T-helper 17 cell (primary cell): ENCODE data around the gene GLTPD2. TPM values are rescaled to one million over a fixed set of nuclear protein-coding genes. Genes with fewer than 3 reads are reported as not detected.
"Not testable (repeated sequence)": the region's sequence is repeated elsewhere in the genome, so short reads cannot be mapped to it uniquely, and the experiment has no call there.

ENCODE experiments used
- ATAC-seq: fragments of 150-1000 bp; cut with Tn5 transposase; 2 replicates; pipeline ENCODE4 v1.10.0; 2021; ENCODE audit warnings: mild to moderate bottlenecking, moderate library complexity
- DNase-seq, 3 donors: peaks; one replicate each; pipeline versions ENCODE4 v3.0.0 to v3.0.0-alpha.2; 2020 to 2021
- H3K9me3 ChIP-seq: one replicate; pipeline ENCODE4 v1.7.0; 2013; ENCODE audit warnings: low read length, mild to moderate bottlenecking; ENCODE audit not compliant: control insufficient read depth, poor library complexity, severe bottlenecking
- H3K27ac Mint-ChIP-seq: one replicate; pipeline ENCODE4 v1.8.0; 2022; ENCODE audit warnings: mild to moderate bottlenecking, moderate library complexity, mixed read lengths
- H3K27me3 Mint-ChIP-seq: one replicate; pipeline ENCODE4 v1.8.0; 2022; ENCODE audit warnings: mixed read lengths
- H3K36me3 Mint-ChIP-seq: one replicate; pipeline ENCODE4 v1.8.0; 2022; ENCODE audit warnings: low read depth, mixed read lengths
- H3K4me1 Mint-ChIP-seq: one replicate; pipeline ENCODE4 v1.8.0; 2022; ENCODE audit warnings: mild to moderate bottlenecking, mixed read lengths
- H3K4me3 Mint-ChIP-seq: one replicate; pipeline ENCODE4 v1.8.0; 2022; ENCODE audit warnings: mild to moderate bottlenecking, moderate library complexity, mixed read lengths
- total RNA-seq, 4 donors: library from RNA in 2 of 4; stranded (reverse) in 2 of 4; gene quantifications; one replicate each; pipeline ENCODE4 v1.2.3 and lab custom pipeline; 2022 to 2026

The GLTPD2 gene
- total RNA-seq, 2 donors from 2014 or later: 0.34 TPM; not detected in 1

- not testable (repeated sequence) for H3K36me3 Mint-ChIP-seq, H3K9me3 ChIP-seq, DNase-seq, H3K27me3 Mint-ChIP-seq
- peak; percentile 20 for ATAC-seq
- peaks cover 29% of the 10 kb centered on the region for H3K4me1 Mint-ChIP-seq
- peak overlapping the region; percentile 94 for H3K4me3 Mint-ChIP-seq
- H3K27ac Mint-ChIP-seq: peak overlapping the region; percentile 86
Observed at GRCh38 chr17:4832829-4833177, 44.0 kb downstream of the GLTPD2 start.

- peak; percentile 88 for ATAC-seq
- no peaks in the 10 kb centered on the region for H3K9me3 ChIP-seq
- Mint-ChIP-seq H3K27me3 (no peaks in the 10 kb centered on the region), H3K36me3 (peaks cover 8% of the 10 kb centered on the region), H3K27ac (peak within 1 kb of the TSS; percentile 94), H3K4me3 (peak within 1 kb of the TSS; percentile 99), H3K4me1 (peaks cover 33% of the 10 kb centered on the region)
- peak; percentile 81 to 91 (median 90) for DNase-seq
Observed at GRCh38 chr17:4833178-4833940, 44.6 kb downstream of the GLTPD2 start, which contains the start of gene MINK1. MINK1 (plus strand) TSS chr17:4833340; CDS start chr17:4833584, 244 bp downstream.

DNA sequence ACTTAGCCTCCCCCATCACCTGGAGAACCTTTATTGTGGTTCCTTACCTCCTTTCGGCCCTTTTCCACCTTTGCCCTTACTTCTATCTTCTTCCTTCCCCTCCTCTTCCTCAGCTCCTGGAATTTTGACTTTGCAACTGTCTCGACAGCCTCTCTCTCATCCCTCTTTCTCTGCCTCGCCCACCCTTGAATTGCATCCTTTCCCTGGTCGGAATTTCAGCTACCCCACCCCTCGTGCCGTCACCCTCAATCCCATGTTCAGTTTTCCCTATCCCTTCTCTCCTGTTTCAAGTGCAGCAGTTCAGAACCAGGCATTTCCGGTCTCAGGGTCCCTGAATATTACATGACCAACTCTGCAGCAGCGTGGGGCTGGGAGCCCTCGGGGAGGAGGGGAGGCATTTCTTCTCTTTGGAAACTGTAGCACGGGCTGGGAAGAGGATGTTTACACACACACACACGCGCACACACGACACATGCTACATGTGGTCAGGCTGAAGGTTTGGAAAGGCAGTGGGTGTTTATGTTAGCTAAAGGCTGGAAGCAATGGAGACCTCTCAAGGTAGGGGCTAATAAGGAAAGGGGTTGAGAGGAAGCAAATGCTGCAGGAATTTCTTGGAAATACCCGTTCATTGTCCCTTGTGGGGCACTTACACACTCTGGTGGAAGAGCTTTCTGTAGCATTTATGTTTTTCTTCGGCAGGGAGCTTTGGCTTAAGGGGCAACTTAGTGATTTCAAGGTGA, 45.3 kb downstream of the GLTPD2 start:
- peak overlapping the region; percentile 99 for H3K4me3 Mint-ChIP-seq
- no peaks in the 10 kb centered on the region for H3K9me3 ChIP-seq
- H3K27me3 Mint-ChIP-seq: no peaks in the 10 kb centered on the region
- DNase-seq (no peak), ATAC-seq (no peak)
- peak overlapping the region; percentile 94 for H3K27ac Mint-ChIP-seq
- H3K4me1 Mint-ChIP-seq: peaks cover 34% of the 10 kb centered on the region
- peaks cover 8% of the 10 kb centered on the region for H3K36me3 Mint-ChIP-seq

DNA sequence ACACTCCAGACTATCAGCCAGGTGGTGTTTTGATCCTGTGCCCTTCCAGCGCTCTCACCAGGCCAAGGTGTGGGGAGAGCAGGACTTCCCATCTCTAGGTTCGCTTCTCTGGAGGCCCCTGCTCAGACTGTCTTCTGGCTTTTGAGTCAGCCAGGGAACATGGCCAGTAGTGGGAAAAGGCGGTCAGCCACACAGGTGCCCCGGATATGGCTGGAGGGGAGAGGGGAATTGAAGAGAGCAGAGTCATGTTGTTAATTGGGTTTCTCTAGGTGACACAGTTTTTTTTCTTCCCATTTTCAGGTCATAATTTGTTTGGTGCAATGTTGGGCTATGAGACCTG, 45.9 kb downstream of the GLTPD2 start:
- Mint-ChIP-seq H3K4me1 (peaks cover 39% of the 10 kb centered on the region), H3K27me3 (no peaks in the 10 kb centered on the region), H3K4me3 (peak overlapping the region; percentile 99), H3K36me3 (peaks cover 8% of the 10 kb centered on the region), H3K27ac (peak overlapping the region; percentile 94)
- no peaks in the 10 kb centered on the region for H3K9me3 ChIP-seq
- no peak for DNase-seq
- ATAC-seq: no peak

GRCh38 chr17:4836221-4836620, 47.5 kb downstream of the GLTPD2 start:
- Mint-ChIP-seq H3K27ac (peak overlapping the region; percentile 94), H3K4me1 (peaks cover 55% of the 10 kb centered on the region), H3K4me3 (peak overlapping the region; percentile 68)

DNA sequence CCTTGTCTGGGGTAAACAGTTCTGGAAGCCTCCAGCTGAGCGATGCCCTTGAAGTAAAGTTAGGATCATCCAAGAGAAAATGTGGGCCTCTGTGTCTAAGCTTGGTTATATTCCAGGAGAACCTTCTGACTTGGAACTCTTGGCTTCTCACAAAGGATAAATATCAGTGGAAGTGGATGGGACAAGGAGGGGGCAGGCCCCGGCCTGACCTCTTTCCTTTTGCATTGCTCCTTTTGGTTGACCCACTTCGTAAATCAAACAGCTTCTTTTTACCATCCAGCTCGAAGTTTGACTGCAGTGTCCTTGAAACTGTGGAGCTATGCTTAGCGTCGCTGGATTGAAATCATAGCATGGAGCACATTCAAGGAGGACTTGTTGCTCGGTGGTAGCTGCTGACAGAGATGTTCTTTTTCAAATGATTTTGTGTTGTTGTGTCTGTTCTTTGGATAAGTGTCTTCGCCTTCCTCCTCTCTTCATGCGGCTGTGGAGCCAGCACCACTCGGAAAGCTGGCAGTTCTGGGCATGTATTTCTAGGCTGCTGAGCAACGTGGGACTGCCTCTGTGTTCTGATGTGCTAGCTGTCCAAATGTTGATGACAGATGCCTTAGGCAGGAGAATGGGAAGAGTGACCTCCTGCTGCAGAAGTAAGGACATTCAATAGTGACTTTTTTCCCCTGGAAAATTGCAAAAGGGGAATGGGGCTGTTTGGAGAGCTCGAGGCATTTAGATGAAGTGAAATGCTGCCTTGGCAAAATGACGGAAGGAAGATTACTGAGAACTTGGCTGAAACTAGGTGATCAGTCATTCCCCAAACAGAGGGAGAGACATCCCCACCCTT, 48.9 kb downstream of the GLTPD2 start:
- Mint-ChIP-seq H3K27ac (peak overlapping the region; percentile 68), H3K27me3 (no peaks in the 10 kb centered on the region), H3K36me3 (peaks cover 8% of the 10 kb centered on the region), H3K4me1 (peaks cover 60% of the 10 kb centered on the region), H3K4me3 (no peak overlapping the region)
- H3K9me3 ChIP-seq: no peaks in the 10 kb centered on the region
- DNase-seq (no peak), ATAC-seq (no peak)

More at GRCh38 chr17:4836221-4836620, 47.5 kb downstream of the GLTPD2 start:
- no peak for ATAC-seq
- Mint-ChIP-seq H3K36me3 (peaks cover 8% of the 10 kb centered on the region), H3K27me3 (no peaks in the 10 kb centered on the region)
- DNase-seq: no peak
- no peaks in the 10 kb centered on the region for H3K9me3 ChIP-seq

- Mint-ChIP-seq H3K4me1 (peaks cover 61% of the 10 kb centered on the region), H3K27ac (peak overlapping the region; percentile 68), H3K27me3 (no peaks in the 10 kb centered on the region), H3K36me3 (peaks cover 8% of the 10 kb centered on the region), H3K4me3 (no peak overlapping the region)
- ATAC-seq: no peak
- no peak for DNase-seq
- no peaks in the 10 kb centered on the region for H3K9me3 ChIP-seq
Observed at GRCh38 chr17:4838309-4838785, 49.6 kb downstream of the GLTPD2 start.

GRCh38 chr17:4839221-4839620, 50.5 kb downstream of the GLTPD2 start:
- H3K27me3 Mint-ChIP-seq: no peaks in the 10 kb centered on the region
- peaks cover 56% of the 10 kb centered on the region for H3K4me1 Mint-ChIP-seq
- ATAC-seq: no peak
- peaks cover 4% of the 10 kb centered on the region for H3K36me3 Mint-ChIP-seq
- H3K27ac Mint-ChIP-seq: peak overlapping the region; percentile 94
- H3K9me3 ChIP-seq: no peaks in the 10 kb centered on the region
- no peak overlapping the region for H3K4me3 Mint-ChIP-seq
- no peak for DNase-seq

Other genes starting within 250 kb of the GLTPD2 start
- 10 to 100 TPM; 63.8 to 64.4 TPM for gene MYBBP1A, start 233.6 kb upstream of the GLTPD2 start, total RNA-seq
- not detected for gene GGT6, start 228.4 kb upstream of the GLTPD2 start, total RNA-seq
- not detected for gene SMTNL2, start 204.4 kb upstream of the GLTPD2 start, total RNA-seq
- gene ALOX15, start 147.3 kb upstream of the GLTPD2 start, total RNA-seq: under 1 TPM in 1 of 2 donors, not detected in 1; 0.13 TPM
- gene PELP1, start 84.8 kb upstream of the GLTPD2 start, total RNA-seq: 10 to 100 TPM; 38.0 to 44.9 TPM
- gene ARRB2, start 78.3 kb upstream of the GLTPD2 start, total RNA-seq: 100 to 1,000 TPM; 220 to 255 TPM
- gene MED11, start 57.5 kb upstream of the GLTPD2 start, total RNA-seq: 1 to 10 TPM; 5.9 to 9.3 TPM
- gene ZMYND15, start 49.1 kb upstream of the GLTPD2 start, total RNA-seq: 1 to 10 TPM; 1.0 to 1.6 TPM
- 10 to 100 TPM; 10.3 to 15.3 TPM for gene CXCL16, start 49.0 kb upstream of the GLTPD2 start, total RNA-seq
- gene TM4SF5, start 17.1 kb upstream of the GLTPD2 start, total RNA-seq: not detected
- gene VMO1, start 2.6 kb upstream of the GLTPD2 start, total RNA-seq: not detected
- 10 to 100 TPM; 54.3 to 59.7 TPM for gene PSMB6, start 7.2 kb downstream of the GLTPD2 start, total RNA-seq
- gene PLD2, start 18.2 kb downstream of the GLTPD2 start, total RNA-seq: 10 to 100 TPM; 30.6 to 32.8 TPM
- gene MINK1, start 44.4 kb downstream of the GLTPD2 start, total RNA-seq: 100 to 1,000 TPM; 188 to 263 TPM
- 10 to 100 TPM; 10.7 to 12.8 TPM for gene C17orf107, start 110.6 kb downstream of the GLTPD2 start, total RNA-seq
- gene CHRNE, start 114.1 kb downstream of the GLTPD2 start, total RNA-seq: 1 to 10 TPM; 1.1 to 1.6 TPM
- gene GP1BA, start 143.3 kb downstream of the GLTPD2 start, total RNA-seq: 10 to 100 TPM in 1 of 2 donors, 1 to 10 TPM in 1; 1.6 to 22.9 TPM
- 10 to 100 TPM; 26.2 to 26.4 TPM for gene SLC25A11, start 151.1 kb downstream of the GLTPD2 start, total RNA-seq
- 10 to 100 TPM; 95.5 to 99.0 TPM for gene RNF167, start 151.3 kb downstream of the GLTPD2 start, total RNA-seq
- 100 to 1,000 TPM; 686 to 710 TPM for gene PFN1, start 159.6 kb downstream of the GLTPD2 start, total RNA-seq
- gene ENO3, start 162.2 kb downstream of the GLTPD2 start, total RNA-seq: 10 to 100 TPM; 17.2 to 17.6 TPM
- gene SPAG7, start 178.9 kb downstream of the GLTPD2 start, total RNA-seq: 10 to 100 TPM; 39.0 to 48.4 TPM
- 10 to 100 TPM; 59.9 to 63.5 TPM for gene CAMTA2, start 198.7 kb downstream of the GLTPD2 start, total RNA-seq
- gene INCA1, start 208.6 kb downstream of the GLTPD2 start, total RNA-seq: not detected
- 10 to 100 TPM; 15.4 to 19.3 TPM for gene KIF1C, start 209.0 kb downstream of the GLTPD2 start, total RNA-seq
- under 1 TPM in 1 of 2 donors, not detected in 1; 0.12 TPM for gene SLC52A1, start 246.5 kb downstream of the GLTPD2 start, total RNA-seq